Epithelial cell of prostate (primary cell): ENCODE data around the gene CFAP58.

Experiments used
- DNase-seq: peaks from one replicate; pipeline ENCODE4 v3.0.0-alpha.2; 2011; ENCODE audit warnings: low read depth, low spot score
- H3K27ac ChIP-seq: fragments of 450-650 bp; 2 replicates; pipeline ENCODE4 v1.5.1; 2017; ENCODE audit warnings: mild to moderate bottlenecking

The CFAP58 gene

GRCh38 chr10:104353325-104354048, at the start of gene CFAP58:
TSS of gene CFAP58 (plus strand) at chr10:104353833. CDS start at chr10:104353898, 65 bp downstream.
- H3K27ac ChIP-seq, result no peak within 1 kb of the TSS

GRCh38 chr10:104304356-104304745, 49.3 kb upstream of the CFAP58 start:
- peak overlapping the region; percentile 12 for H3K27ac ChIP-seq
- no peak for DNase-seq

More at GRCh38 chr10:104353325-104354048, at the start of gene CFAP58:
- no peak for DNase-seq

DNA sequence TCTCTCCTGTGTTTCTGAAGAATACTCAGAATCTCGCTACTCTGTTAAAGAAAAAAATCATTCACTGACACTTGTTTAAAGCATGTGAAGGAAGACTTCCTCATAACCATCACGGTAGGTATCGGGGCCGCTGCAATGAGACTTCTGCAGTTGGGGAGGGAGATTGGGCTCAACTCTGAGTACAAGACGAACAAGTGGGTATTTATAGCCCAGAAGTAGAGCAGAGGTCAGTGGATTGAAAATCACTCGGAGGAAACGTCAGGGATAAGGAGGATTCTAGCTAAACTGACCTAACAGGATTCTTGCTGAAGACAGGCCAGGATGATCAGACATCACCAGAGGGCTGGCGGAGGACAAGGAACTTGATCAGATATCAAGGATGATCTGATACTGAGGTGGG, 48.7 kb upstream of the CFAP58 start:
- DNase-seq, result no peak
- H3K27ac ChIP-seq, result peak overlapping the region; percentile 12

- no peak for DNase-seq
- H3K27ac ChIP-seq, result no peak overlapping the region
Observed at GRCh38 chr10:104306897-104307296, 46.7 kb upstream of the CFAP58 start.

DNA sequence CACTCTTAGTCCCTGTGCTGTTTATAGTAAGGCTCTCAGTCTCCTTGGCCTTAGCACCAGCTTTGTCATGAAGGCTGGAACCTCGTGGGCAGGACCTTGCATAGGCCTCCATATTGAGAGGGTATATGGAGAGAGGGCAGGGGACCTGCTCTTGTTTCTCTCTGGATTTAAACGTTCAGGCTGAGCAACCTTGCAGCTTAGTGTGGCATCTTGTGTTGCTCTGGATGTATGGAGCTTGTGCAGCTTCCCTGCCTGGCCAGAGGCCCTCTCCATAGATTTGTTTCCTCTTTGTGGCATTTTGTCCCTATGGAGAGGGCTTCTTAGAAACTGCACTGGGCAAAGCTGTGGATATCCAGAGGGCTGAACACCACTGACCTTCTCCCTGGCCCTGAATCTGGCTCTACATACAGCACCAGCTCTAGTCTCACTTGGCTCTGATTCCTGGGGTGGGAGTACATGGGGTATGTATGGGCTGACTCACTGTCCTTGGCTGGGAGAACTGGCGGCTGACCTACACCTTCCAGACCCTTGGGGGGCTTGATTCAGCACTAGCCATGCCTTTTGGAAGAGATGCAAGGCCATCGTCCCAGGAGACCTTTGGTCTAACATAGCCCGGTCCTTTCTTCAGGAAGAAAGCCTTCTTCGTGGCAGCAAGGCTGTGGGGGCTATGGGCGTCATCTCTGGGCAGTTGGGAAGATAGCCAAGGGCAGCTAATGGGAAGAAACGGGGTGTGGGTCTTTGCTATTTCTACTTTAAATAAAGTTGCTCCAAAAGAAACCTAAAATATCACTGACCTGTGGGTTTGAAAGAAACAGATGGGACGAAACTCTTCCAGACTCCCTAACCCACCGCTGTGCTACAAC, 45.8 kb upstream of the CFAP58 start:
- DNase-seq, result no peak
- H3K27ac ChIP-seq, result no peak overlapping the region

- no peak overlapping the region for H3K27ac ChIP-seq
- DNase-seq, result no peak
Observed at GRCh38 chr10:104308439-104308903, 45.2 kb upstream of the CFAP58 start.

DNA sequence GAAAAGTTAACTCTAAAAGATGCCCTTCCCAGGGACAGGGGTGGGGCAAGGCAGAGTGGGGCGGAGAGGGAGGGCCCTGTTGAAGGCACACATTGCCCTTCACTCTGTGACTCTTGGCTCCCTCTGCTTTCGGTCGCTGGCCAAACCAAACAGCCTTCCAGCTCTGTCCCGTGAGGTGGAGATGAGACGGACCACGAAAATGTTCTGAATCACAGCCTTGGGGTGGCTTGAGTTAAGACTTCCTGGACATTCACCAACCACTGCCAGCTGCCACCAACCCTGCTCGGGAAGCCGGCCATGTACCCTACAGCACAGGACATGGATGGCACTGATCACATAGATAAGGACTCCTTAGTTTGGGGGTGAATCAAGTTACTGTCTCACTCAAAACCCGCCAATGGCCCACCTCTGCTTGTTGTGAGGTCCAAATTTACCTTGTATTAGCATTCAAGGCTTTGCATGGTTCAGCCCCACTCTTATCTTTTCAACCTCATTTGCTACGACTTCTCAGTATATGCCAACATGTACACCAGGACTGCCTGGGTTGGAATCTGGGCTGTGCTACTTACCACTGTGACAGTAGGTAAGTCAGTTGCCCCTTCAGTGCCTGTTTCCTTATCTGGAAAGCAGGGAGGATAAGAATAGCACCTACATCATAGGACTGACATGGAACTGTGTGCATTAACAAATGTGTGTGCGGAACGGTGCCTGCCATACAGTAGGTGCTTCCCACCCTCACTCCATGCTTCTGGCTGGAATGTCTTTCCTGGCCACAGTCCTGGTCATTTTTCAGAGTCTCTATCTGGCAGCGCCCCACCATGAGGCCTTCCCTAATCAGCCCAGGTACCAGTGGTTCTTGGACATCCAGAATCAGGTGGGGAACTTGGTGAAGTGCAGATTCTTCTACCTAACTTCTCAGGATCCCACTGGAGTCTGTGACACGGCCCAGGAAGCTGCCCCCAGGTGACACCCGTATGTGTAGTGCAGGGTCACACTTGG, 43.4 kb upstream of the CFAP58 start:
- H3K27ac ChIP-seq, result peak overlapping the region; percentile 21
- DNase-seq, result no peak

- no peak for DNase-seq
Observed at GRCh38 chr10:104311184-104311720, 42.4 kb upstream of the CFAP58 start.

GRCh38 chr10:104314591-104315485, 38.8 kb upstream of the CFAP58 start:
- no peak for DNase-seq
- no peak overlapping the region for H3K27ac ChIP-seq

More at GRCh38 chr10:104311184-104311720, 42.4 kb upstream of the CFAP58 start:
- no peak overlapping the region for H3K27ac ChIP-seq

GRCh38 chr10:104315486-104315921, 38.1 kb upstream of the CFAP58 start:
- no peak for DNase-seq
- H3K27ac ChIP-seq, result no peak overlapping the region

DNA sequence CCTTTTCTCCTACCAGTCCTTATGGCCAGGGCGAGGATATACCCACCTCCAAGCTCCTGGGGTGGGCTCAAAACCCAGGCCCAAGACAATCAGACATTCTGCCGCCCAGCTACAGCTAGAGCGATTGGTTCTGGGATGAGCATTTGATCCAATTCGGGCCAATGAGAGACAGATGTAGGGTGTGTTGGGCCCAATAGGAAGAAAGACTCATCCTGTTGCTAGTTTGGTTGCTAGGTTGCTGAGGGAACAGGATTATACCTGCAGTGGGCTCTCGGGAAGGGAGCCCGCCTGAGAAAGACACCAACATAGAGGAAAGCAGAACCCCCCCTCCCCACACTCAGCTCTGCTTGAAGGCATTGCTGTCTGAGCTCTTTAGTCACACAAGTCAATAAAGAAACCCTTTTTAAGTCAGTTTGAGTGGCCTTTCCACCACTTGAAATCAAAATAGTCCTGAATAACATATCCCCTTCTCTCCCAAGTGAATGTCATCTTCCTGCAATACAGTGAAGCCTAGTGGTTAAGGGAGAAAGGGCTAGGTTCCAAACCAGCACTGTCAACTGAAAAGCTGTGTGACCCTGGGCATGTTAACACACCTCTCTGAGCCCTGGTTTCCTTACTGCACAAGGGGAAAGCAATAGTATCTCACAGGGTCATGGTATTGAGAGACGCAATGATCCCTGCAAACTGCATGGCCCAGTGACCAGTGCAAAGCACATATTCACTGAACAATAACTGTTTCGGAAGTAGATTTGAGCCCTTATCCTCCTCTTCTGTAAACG, 37.1 kb upstream of the CFAP58 start:
- H3K27ac ChIP-seq, result peak overlapping the region; percentile 100

DNA sequence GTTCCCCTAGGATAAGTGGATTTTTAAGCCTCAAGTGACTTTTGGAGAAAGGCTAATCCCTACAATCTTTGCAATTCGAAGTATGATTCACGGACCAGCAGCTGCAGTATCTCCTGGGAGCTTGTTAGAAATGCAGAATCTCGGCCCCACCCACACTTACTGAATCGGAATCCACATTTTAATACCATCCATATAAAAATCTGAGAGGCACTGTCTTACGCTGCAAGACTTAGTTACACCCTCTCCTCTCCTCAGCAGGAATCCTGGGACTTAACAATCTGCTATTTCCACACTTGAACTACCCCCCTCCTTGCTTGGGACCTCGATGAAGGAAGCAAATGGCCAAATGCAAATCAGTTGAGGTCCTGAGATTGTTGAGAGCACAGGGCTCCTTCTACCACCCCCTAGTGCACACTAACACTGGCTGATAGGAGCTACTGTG, 36.3 kb upstream of the CFAP58 start:
- H3K27ac ChIP-seq, result peak overlapping the region; percentile 100
- no peak for DNase-seq

More for the DNA sequence above, 37.1 kb upstream of the CFAP58 start:
- no peak for DNase-seq

- peak overlapping the region; percentile 100 for H3K27ac ChIP-seq
- DNase-seq, result no peak
Observed at GRCh38 chr10:104317726-104318299, 35.8 kb upstream of the CFAP58 start.

- peak overlapping the region; percentile 100 for H3K27ac ChIP-seq
- no peak for DNase-seq
Observed at GRCh38 chr10:104318326-104318725, 35.3 kb upstream of the CFAP58 start.

DNA sequence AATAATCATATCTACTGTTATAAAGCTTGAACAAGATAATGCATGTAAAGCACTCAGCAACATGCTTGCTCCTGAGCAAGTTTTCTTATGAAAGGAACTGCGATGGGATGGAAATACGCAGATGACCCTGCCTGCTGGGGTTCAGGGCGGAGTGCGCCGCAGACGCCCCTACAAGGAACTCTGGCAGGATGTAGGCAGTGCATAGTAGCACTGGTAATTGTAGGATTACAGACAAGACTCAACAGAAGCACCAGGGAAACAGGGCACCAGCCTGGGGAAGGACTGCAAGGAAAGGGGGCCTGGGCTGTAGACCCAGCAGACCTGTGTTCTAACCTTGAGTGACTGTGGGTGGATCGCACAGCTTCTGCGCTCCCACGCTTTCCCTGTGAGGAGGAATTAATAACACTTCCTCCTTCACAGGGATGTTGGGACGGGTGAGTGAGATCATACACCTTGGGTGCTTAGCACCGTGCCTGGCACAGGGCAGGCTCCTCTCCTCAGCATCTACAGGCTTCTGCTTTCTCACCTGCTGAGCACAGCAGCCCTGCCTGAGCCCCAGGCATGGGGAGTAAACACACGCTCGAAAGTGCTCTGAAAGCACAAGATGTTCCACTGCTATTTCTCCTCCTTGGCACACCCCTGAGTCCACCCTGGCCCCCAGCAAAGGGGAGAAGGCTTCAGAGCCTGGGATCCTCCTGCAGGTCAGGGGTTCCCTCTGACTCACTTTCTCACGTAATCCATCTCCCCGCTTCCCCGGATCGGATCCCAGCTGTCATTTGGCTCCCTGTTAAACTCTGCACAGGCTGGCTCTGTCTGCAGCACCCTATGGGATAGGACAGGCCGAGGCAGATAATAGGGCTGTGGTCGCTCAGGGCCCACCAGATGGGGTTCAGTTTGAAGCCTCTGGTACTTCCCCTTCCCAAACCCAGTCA, 34.6 kb upstream of the CFAP58 start:
- peak overlapping the region; percentile 100 for H3K27ac ChIP-seq

GRCh38 chr10:104321226-104321625, 32.4 kb upstream of the CFAP58 start:
- H3K27ac ChIP-seq, result peak overlapping the region; percentile 100
- DNase-seq, result no peak

More for the DNA sequence above, 34.6 kb upstream of the CFAP58 start:
- DNase-seq, result no peak
